GM12872 (cell line): Measurements from ENCODE around the gene PSME1.

Experiments
- TF ChIP-seq, protein P1 (sequence below): IDR thresholded peaks from 3 replicates; pipeline ENCODE4 v1.5.1; 2011; ENCODE audit warnings: low read depth, mild to moderate bottlenecking, low read length, moderate library complexity; ENCODE audit not compliant: insufficient read depth

Gene PSME1

DNA sequence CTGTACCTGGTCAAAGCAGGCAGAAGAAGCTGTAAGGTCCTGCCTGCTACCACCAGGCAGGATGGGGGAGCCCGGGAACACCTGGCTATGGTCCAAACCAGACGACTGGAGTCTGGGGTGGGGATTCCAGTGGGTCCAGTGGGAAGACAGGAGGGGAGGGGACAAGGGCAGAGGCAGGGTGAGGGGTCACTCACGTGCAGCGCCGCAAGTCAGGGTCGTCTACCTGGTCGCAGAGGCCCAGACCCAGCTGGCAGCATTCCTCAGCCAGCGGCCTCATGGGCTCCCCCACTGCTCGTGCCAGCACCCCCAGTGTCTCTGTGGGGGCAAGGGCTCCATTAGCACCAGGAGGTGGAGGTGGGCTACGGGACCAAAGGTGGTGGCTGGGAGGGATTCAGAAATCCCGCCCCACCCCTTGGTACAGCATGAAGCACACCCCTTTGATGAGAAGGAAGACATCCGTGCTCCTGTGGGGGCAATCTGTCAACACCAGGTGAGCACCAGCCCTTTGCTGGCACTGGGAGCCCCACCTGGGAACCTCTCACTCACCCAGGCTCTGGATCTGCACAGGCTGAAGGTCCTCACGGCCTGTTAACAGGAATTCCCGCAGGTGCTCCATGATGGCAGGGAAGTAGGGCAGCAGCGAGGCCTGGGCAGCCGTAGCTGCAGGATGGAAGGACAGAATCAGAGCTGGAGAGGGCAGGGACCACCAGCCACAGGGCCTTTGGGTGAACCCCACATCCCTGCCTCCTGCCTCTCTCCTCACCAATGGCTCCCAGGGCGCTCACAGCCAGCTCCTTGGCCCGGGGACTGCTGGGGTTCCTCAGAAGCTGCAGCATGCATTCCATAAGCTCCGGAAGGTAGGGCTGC lies 48.3 kb downstream of the PSME1 start:
- TF ChIP-seq, protein P1, sequence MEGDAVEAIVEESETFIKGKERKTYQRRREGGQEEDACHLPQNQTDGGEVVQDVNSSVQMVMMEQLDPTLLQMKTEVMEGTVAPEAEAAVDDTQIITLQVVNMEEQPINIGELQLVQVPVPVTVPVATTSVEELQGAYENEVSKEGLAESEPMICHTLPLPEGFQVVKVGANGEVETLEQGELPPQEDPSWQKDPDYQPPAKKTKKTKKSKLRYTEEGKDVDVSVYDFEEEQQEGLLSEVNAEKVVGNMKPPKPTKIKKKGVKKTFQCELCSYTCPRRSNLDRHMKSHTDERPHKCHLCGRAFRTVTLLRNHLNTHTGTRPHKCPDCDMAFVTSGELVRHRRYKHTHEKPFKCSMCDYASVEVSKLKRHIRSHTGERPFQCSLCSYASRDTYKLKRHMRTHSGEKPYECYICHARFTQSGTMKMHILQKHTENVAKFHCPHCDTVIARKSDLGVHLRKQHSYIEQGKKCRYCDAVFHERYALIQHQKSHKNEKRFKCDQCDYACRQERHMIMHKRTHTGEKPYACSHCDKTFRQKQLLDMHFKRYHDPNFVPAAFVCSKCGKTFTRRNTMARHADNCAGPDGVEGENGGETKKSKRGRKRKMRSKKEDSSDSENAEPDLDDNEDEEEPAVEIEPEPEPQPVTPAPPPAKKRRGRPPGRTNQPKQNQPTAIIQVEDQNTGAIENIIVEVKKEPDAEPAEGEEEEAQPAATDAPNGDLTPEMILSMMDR, result no peak

DNA sequence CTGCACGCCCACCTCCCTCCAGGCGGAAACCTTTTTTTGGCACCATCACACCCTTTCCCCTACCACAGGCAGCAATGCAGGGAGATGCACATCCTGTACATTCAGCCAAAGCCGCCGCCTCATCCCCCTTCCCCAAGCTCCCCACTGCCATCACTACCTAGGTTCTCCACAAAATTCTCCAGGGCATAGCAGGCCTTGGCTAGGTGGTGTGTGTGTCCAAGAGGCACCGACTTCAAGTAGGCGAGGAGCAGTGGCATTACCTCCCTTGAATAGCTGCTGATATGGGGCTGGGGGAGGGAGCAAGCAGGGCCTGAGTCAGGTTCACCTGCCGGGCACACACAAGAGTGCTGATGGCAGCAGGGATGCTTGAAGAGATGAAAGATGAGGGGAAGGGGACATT lies 49.0 kb downstream of the PSME1 start:
- TF ChIP-seq, protein P1, result no peak

DNA sequence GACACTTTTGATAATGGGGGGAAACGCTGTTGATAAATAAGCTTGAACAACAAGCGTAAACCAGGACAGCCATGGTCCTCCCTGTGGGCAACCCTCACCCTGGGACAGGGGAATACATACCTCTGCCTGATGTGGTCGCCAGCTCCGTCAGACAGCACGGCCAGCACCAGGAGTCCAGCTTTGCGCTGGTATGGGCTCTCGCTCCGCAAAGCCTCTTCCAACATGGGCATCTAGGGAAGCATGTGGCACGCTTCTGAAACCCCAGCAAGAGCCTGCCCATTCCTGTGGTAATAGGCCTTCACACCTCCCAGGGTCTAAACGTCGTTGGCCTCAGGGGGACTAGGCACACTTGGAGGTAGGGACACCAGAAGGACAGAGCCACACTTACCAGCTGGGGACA lies 49.7 kb downstream of the PSME1 start:
- TF ChIP-seq, protein P1, result no peak

DNA sequence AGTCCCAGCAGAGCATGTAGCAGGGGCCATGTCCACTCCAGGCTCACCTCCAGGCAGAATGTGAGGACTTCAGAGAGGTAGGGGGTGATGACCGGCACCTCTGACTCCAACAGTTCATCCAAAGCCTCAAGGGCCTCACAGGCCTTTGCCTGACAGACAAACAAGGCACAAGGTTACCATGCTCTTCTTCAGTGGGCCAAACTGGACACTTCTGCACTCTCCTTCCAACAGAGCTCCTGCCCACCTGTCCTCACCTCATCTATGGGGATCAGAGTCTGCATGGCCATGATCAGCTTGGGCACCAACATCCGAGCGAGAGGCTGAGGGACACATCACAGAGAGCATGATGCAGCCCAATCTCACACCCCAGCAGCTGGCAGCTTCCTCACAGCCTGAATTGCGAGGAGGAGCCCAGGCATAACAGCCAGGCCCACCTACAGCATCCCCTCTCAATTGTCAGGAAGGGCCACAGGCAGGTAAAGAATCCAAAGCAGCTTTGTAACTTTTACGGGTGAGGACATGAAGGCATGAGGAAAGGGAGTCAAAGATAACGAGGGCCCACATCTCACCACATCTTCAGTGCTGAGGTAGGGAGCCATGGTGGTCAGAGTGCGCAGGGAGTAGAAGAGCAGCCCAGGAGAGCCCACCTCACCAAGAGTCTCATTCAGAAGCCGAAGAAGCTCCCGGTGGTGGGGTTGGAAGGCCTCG lies 51.0 kb downstream of the PSME1 start:
- TF ChIP-seq, protein P1, result no peak

DNA sequence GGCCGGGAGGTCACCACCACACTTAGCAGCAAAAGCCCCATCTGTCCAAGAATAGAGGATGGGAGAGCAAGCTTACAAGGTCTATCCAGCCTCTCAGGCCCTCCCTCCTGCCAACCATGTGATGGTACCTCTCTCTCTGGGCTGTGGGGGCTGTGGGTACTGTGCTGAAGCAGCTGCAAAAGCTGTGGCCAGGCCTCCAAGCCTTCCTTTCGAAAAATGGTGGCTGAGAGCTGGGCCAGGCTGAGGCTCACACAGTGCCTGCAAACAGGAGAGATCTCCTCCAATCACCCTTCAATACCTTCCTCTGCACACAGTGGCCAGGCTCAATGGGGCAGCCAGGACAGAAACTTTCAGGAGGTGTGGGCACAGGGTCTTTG lies 51.5 kb downstream of the PSME1 start:
- TF ChIP-seq, protein P1, result no peak
